Stimulated activated CD4-positive, alpha-beta T cell treated with anti-CD3 and anti-CD28 coated beads, Interleukin-4, amount 100 ng/mL, for 1 hour (primary cell): ENCODE data around the gene OLIG3.

Source experiments
- DNase-seq: peaks from one replicate; pipeline ENCODE4 v3.0.0-alpha.2; 2020

OLIG3 gene

DNA sequence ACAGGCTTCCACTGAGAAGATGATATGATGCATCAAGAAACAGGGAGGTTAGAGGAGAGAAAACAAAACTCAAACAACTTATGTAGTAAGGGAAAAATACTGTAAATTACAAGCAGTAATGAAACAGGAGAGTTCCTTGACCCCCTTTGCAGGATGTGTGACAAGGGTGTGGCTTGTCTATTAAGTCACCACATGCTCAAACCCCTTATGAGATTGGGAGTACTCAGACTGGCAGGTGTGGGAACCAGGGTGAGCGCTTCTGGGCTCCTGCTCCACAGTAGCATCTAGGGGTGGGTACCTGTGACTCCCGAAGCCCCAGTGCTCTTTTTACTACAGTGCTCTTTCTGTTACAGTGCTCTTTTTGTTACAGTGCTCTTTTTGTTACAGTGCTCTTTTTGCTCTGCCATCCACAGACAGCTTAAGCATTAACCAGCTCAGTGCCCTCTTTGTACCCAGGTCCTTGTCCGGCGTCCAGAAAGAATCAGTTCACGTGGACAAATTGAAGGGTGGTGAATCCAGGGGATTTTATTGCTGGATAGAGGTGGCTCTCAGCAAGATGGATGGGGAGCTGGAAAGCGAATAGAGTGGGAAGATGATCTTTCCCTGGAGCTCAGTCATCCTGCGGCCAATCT is 28.7 kb downstream of the OLIG3 start:
- DNase-seq: no peak

DNA sequence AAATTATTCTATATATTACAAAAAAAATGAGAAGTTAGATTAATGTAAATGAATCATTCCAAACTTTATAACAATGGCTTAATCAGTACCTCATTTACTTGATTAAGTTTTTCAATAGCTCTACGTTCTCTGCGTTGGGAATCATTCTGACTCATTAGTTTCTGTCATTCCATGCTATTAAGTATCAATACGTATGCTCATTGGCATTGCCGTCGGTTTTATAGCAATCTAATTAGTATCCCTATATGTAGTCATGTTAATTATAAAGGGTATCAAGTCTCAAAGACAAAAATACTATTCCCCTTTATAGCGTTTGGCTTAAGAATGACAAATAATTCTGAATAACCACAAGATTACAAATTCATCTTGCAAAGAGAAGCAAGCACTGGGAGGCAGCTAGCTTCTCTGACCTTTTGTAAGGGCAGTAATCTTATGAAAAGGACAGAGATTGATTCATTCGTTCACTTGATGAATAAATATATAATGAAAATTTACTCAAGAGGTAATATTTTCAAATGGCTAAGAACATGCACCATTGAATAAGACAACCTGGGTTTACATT is 41.8 kb downstream of the OLIG3 start:
- DNase-seq: no peak

DNA sequence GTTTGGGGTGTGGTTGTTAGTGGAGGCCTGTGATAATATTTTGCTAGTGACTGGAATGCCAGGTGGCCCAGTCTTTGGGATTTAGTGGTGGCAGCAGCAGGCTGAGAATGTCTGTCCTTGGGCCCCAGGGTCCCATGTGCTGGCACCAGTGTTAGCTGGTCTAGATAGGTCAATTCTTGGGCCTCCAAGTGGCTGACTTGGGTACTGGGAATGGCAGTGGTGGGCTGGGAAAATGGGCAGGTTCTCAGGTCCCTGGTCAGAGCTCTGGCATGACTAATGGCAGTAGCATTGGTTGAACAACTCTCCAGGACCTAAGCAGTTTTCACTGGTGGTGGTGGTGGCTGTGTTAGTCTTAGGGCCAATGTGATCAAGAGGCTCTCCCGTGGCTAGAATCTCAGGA is 50.3 kb downstream of the OLIG3 start:
- no peak for DNase-seq
